ENCODE results near the gene ACAN. TPM values are rescaled to one million over a fixed set of nuclear protein-coding genes. Genes with fewer than 3 reads are reported as not detected.

The ACAN gene
- total RNA-seq, 1 experiment from 2014 or later, result not detected

DNA sequence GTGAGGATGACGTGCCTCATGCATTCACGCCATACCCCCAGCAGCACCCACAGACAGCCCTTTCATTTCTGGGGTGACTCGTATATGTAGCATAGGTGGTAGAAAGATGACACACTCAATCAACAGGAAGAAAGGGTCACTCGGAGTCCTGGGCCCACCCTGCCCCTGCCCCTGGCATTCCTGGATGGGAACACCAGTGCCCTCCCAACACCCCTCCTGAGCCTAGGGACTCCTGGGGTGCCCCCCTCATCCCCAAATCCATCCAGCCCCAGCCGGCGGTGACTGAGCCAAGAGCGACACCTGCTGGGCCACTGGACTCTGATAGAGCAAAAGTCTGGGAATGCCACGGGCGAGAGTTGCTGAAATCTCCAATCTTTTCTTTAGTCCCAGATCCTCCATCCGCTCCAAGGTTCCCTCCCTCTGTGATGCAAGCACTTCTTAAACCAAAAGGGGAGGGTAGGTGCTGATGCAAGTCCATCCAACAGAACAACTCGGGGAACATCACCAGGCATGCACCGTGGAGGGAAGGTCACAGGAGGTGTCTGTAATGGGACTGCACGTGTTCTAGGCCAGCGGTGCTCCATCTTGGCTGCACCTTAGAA lies 31.1 kb downstream of the ACAN start:
- in situ Hi-C loops (cut with HindIII; ENCODE audit: low pct_unique_long_range_greater_than_20kb, low sequenced_read_pairs), result no loop called here
- no peak for DNase-seq (ENCODE audit: low read depth)

DNA sequence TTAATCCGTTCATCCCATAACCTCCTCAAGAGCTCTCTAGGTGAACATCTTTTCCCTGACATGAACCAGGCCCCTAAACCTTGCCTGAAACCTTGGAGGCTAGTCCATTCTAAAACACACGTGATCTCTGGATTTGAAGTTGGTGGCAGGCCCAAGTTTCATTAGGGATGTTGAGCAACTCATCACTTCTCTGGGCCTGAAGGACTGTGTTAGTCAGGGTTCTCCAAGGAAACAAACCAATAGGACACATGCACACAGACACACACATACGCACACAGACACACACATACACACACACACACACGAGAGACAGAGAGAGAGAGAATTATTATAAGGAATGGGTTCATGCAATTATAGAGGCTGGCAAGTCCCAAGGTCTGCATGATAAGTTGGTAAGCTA lies 31.9 kb downstream of the ACAN start:
- in situ Hi-C loops (cut with HindIII; ENCODE audit: low pct_unique_long_range_greater_than_20kb, low sequenced_read_pairs), result no loop called here
- DNase-seq (ENCODE audit: low read depth), result no peak

DNA sequence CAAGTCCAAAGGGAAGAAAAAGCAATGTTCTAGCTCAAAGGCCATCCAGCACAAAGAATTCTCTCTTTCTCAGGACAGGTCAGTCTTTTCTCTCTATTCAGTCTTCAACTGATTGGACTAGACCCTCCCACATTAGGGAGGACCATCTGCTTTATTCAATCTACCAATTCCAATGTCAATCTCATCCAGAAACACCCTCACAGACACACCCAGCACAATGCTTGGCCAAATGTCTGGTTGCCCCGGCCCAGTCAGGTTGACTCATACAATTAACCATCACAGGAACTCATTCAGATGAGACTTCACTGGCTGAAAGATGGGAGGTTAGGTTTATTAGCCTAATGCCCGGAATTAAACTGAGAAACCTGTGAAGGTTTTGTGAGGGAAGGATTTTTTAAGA lies 32.4 kb downstream of the ACAN start:
- in situ Hi-C loops (cut with HindIII; ENCODE audit: low pct_unique_long_range_greater_than_20kb, low sequenced_read_pairs), result no loop called here
- no peak for DNase-seq (ENCODE audit: low read depth)

DNA sequence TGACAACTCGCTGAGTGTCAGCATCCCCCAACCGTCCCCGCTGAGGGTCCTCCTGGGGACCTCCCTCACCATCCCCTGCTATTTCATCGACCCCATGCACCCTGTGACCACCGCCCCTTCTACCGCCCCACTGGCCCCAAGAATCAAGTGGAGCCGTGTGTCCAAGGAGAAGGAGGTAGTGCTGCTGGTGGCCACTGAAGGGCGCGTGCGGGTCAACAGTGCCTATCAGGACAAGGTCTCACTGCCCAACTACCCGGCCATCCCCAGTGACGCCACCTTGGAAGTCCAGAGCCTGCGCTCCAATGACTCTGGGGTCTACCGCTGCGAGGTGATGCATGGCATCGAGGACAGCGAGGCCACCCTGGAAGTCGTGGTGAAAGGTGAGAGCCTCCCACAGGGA lies 35.4 kb downstream of the ACAN start:
- no peak for DNase-seq (ENCODE audit: low read depth)
- in situ Hi-C loops (cut with HindIII; ENCODE audit: low pct_unique_long_range_greater_than_20kb, low sequenced_read_pairs), result no loop called here

DNA sequence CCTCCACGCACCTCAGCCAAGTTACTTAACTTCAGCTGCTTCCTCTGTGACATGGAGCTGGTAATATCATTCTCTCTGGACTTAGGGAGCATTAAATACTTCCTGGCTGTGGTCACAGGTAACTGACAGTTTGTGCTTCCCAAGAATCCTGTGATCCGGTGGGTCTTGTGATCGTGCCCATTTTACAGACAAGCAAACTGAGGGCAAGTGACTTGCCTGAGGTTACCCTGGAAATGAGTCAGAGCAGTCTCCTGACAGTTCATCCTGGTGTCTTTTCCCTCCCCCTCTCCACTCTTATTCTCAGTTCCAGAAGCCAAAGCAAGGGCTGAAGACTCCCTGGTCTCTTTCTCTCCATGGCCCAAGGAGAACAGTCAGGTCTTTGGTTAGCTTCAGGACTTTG lies 35.9 kb downstream of the ACAN start:
- DNase-seq (ENCODE audit: low read depth), result no peak
- in situ Hi-C loops (cut with HindIII; ENCODE audit: low pct_unique_long_range_greater_than_20kb, low sequenced_read_pairs), result no loop called here

DNA sequence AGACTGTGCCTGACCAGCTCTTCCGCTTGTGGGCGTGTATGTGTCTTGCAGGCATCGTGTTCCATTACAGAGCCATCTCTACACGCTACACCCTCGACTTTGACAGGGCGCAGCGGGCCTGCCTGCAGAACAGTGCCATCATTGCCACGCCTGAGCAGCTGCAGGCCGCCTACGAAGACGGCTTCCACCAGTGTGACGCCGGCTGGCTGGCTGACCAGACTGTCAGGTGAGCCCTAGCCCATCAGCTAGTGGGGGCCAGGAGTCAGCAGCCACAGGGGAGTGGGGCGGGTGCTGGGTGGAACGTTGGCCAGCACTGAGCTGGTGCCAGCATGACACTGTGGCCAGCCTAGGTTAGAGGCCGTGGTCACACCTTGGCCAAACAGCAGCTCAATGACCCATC lies 36.7 kb downstream of the ACAN start:
- no peak for DNase-seq (ENCODE audit: low read depth)
- in situ Hi-C loops (cut with HindIII; ENCODE audit: low pct_unique_long_range_greater_than_20kb, low sequenced_read_pairs), result no loop called here

DNA sequence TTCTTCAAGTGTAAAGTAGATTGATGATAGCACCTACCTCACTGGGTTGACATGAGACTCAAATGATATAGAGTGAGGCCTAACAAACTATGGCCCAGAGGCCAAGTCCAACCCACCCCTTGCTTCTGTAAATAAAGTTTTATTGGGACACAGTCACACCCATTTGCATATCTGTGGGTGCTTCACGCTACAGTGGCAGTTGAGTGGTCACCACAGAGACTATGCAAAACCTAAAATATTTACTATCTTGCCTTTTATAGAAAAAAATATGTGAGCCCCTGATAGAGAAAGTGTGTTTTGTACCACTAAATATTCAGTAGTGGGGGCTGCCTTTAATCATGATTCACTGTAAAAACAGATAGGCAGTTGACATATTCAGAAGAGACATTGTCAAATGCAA lies 38.0 kb downstream of the ACAN start:
- in situ Hi-C loops (cut with HindIII; ENCODE audit: low pct_unique_long_range_greater_than_20kb, low sequenced_read_pairs), result no loop called here
- DNase-seq (ENCODE audit: low read depth), result peak; percentile 22

DNA sequence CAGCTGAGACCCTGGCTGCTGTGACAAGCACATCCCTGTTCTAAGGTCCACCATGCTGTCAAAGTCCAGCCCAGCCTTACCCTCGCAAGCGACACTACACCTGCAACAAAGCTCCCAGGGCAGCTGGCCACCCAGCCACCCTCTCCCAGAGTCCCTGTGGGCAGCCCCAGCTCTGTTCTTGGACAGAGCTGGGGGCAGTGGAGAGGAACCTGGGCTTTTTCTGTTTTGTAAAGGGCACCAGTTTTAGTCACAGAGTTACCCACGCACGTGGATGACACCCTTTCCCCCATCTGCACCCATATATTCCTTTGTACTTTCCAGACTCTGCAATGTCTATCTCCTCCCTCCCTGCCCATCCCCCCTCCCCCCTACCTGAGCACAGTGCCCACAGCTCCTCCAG lies 38.9 kb downstream of the ACAN start:
- in situ Hi-C loops (cut with HindIII; ENCODE audit: low pct_unique_long_range_greater_than_20kb, low sequenced_read_pairs), result no loop called here
- no peak for DNase-seq (ENCODE audit: low read depth)

DNA sequence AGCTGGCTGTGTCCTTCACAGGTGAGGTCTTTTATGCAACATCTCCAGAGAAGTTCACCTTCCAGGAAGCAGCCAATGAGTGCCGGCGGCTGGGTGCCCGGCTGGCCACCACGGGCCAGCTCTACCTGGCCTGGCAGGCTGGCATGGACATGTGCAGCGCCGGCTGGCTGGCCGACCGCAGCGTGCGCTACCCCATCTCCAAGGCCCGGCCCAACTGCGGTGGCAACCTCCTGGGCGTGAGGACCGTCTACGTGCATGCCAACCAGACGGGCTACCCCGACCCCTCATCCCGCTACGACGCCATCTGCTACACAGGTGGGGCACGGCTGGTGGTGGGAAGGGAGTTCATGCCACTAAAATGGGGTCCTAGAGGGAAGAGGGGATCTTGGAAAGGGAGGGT lies 40.1 kb downstream of the ACAN start:
- DNase-seq (ENCODE audit: low read depth), result no peak
- in situ Hi-C loops (cut with HindIII; ENCODE audit: low pct_unique_long_range_greater_than_20kb, low sequenced_read_pairs), result no loop called here

DNA sequence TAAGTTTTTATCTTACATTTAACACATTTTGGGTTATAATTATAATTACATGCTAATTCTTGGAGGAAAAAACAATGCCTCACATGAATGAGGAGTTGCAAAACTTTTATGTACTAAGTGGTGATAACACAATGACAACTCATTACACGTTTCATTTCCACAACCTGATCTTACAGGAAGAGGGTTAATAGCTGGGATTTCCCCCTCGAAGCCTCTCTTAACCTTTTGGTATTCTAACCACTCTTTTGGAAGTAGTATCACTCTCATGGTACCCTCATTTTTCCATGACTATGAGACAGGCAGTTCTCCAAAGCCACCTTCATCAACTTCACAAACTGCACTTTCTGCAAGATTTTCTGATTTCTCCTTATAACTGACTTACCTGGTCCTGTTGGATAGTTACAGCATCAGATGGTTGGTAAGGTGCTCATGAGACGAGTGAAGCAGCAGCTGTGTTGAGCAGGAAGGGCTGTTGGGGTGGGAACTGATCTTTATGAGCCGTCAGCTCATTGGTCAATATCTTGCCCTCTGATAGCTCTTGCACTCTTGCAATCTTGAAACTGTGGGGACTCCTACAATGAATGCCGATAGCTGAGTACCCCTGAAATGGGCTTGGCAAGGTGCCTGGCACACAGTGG lies 41.6 kb downstream of the ACAN start:
- in situ Hi-C loops (cut with HindIII; ENCODE audit: low pct_unique_long_range_greater_than_20kb, low sequenced_read_pairs), result no loop called here
- DNase-seq (ENCODE audit: low read depth), result no peak

DNA sequence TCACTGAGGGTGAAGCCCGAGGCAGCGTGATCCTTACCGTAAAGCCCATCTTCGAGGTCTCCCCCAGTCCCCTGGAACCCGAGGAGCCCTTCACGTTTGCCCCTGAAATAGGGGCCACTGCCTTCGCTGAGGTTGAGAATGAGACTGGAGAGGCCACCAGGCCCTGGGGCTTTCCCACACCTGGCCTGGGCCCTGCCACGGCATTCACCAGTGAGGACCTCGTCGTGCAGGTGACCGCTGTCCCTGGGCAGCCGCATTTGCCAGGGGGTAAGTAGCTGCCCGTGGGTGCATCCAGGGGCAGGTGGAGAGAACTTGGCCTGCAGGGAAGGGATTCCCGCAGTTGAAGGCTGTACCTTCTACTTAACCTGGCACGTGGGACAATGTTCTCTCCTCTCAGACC lies 42.4 kb downstream of the ACAN start:
- no peak for DNase-seq (ENCODE audit: low read depth)
- in situ Hi-C loops (cut with HindIII; ENCODE audit: low pct_unique_long_range_greater_than_20kb, low sequenced_read_pairs), result no loop called here

DNA sequence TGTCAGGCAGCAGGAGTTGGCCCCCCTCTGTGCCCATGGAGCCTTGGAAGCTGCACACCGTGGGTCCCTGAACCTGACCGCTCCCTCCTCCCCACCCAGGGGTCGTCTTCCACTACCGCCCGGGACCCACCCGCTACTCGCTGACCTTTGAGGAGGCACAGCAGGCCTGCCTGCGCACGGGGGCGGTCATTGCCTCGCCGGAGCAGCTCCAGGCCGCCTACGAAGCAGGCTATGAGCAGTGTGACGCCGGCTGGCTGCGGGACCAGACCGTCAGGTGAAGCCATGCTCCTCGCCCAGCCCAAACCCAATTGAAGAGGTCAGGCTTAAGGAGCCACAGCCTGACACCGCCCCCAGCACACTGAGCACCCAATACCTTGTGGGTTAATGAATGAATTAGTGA lies 43.9 kb downstream of the ACAN start:
- DNase-seq (ENCODE audit: low read depth), result no peak
- in situ Hi-C loops (cut with HindIII; ENCODE audit: low pct_unique_long_range_greater_than_20kb, low sequenced_read_pairs), result no loop called here

DNA sequence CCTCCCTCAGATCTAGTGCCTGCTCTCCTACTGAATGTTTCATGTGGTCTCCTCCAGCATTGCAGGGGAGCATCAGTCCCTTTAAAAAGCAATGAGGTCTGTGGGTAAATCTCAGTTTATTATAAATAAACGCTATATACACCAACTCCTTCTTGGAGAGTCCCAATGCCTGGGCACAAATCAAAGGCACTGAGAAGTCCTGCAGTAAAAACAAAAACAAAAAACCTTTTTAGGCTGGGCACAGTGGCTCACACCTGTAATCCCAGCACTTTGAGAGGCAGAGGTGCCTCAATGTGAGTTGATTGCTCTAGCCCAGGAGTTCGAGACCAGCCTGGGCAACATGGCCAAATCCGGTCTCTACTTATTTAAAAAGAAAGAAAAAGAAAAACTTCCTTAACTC lies 45.0 kb downstream of the ACAN start:
- DNase-seq (ENCODE audit: low read depth), result no peak
- in situ Hi-C loops (cut with HindIII; ENCODE audit: low pct_unique_long_range_greater_than_20kb, low sequenced_read_pairs), result no loop called here

DNA sequence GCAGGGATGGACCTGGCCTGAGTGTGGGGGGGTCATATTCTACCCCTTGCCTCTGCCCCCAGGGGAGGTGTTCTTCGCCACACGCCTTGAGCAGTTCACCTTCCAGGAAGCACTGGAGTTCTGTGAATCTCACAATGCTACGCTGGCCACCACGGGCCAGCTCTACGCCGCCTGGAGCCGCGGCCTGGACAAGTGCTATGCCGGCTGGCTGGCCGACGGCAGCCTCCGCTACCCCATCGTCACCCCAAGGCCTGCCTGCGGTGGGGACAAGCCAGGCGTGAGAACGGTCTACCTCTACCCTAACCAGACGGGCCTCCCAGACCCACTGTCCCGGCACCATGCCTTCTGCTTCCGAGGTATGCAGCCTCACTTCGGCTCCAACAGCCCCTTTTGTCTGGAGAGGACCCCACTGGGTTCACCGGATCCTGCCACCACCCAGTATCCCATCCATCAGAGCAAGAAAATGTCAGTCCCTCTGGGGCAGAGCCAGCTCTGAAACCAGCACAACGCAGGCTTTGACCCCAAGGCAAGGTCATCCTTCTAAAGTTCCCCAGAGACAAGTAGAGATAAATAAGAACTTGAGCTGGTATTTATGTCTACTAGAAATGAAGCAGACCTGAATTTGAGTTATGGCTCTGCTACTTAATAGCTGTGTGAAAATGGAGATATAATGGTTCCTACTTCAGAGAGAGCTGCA lies 46.3 kb downstream of the ACAN start:
- DNase-seq (ENCODE audit: low read depth), result no peak
- in situ Hi-C loops (cut with HindIII; ENCODE audit: low pct_unique_long_range_greater_than_20kb, low sequenced_read_pairs), result no loop called here

DNA sequence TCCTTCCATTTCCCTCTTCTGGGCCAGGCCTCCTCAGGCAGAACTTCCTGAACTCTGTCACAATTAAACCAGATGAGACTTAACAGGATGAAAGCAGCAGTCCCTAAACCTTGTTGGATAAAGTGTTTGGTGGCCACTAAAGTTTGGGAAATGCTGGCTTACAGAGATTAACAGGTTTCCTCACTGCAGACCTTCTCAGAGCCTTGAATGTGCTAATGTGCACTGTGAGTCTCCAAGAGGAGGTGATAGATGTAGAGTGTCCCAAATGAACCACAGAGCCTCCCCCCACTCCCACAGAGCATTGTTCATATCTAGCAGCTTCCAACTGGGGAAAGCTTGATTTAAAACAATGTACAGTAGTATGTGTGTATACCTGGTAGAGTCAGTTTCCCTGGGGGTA lies 49.2 kb downstream of the ACAN start:
- DNase-seq (ENCODE audit: low read depth), result no peak
- in situ Hi-C loops (cut with HindIII; ENCODE audit: low pct_unique_long_range_greater_than_20kb, low sequenced_read_pairs), result no loop called here

DNA sequence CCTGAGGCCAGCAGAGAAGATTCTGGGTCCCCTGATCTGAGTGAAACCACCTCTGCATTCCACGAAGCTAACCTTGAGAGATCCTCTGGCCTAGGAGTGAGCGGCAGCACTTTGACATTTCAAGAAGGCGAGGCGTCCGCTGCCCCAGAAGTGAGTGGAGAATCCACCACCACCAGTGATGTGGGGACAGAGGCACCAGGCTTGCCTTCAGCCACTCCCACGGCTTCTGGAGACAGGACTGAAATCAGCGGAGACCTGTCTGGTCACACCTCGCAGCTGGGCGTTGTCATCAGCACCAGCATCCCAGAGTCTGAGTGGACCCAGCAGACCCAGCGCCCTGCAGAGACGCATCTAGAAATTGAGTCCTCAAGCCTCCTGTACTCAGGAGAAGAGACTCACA lies 55.7 kb downstream of the ACAN start:
- in situ Hi-C loops (cut with HindIII; ENCODE audit: low pct_unique_long_range_greater_than_20kb, low sequenced_read_pairs), result no loop called here
- DNase-seq (ENCODE audit: low read depth), result no peak

DNA sequence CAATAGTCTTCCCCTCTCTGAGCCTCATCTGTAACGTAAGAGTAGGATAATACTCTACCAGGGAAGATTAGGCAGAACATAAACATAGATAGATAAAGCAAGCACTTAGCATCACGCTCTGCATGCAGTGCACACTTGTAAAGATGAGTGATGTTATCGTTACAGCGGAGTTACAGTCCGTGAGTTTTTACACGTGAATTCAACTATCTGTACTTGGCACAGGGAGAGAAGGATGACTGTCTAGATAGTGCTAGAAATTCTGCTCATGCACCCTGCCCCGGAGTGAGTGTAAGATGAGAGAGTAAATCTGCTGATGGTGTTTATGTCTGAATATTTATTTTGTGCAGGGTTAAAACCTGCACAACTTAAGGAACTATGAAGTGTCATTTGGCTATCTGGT lies 56.3 kb downstream of the ACAN start:
- in situ Hi-C loops (cut with HindIII; ENCODE audit: low pct_unique_long_range_greater_than_20kb, low sequenced_read_pairs), result no loop called here

DNA sequence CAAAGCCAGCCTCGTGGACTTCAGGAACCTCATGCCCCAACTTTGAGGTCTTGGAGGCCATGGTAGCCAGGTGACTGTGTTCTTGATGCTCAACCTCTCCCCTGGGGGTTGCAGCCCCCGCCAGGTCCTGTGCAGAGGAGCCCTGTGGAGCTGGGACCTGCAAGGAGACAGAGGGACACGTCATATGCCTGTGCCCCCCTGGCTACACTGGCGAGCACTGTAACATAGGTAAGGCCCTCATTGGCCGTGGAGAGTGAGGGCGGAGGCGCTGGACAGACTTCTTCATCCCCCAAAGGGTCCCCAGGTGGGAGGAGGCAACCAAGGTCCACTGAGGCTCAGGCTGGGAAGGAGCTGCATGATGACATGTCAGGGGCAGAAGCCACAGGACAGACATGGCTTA lies 57.0 kb downstream of the ACAN start:
- in situ Hi-C loops (cut with HindIII; ENCODE audit: low pct_unique_long_range_greater_than_20kb, low sequenced_read_pairs), result no loop called here
- no peak for DNase-seq (ENCODE audit: low read depth)

More for the DNA sequence above, 56.3 kb downstream of the ACAN start:
- no peak for DNase-seq (ENCODE audit: low read depth)

DNA sequence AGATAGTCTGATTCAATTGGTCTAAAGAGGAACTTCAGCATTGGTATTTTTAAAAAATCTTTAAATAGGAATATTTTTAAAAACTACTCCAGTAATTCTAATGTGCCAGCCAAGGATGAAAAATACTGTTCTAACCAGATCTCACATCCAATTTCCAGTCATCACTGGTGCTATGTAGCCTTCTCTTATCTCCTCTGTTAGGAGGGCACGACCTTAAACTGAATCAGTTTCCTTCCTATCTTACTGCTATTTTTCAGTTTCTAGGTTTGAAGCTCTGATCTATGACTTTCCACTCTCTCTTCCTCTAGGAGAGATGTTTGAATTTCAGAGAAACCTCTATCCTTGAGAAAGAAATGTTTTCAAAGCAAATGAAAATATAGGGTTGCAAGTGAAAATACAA lies 60.2 kb downstream of the ACAN start:
- no peak for DNase-seq (ENCODE audit: low read depth)
- in situ Hi-C loops (cut with HindIII; ENCODE audit: low pct_unique_long_range_greater_than_20kb, low sequenced_read_pairs), result no loop called here
